ENCODE data around the gene RAC2. TPM values are rescaled to one million over a fixed set of nuclear protein-coding genes. Genes with fewer than 3 reads are reported as not detected.

Gene RAC2
- total and polyA plus RNA-seq, 9 of the 15 experiments (the other 6 are each of a cell fraction or from before 2014, with no cell fraction given) = 22.7 to 103 (median 43.3) TPM

DNA sequence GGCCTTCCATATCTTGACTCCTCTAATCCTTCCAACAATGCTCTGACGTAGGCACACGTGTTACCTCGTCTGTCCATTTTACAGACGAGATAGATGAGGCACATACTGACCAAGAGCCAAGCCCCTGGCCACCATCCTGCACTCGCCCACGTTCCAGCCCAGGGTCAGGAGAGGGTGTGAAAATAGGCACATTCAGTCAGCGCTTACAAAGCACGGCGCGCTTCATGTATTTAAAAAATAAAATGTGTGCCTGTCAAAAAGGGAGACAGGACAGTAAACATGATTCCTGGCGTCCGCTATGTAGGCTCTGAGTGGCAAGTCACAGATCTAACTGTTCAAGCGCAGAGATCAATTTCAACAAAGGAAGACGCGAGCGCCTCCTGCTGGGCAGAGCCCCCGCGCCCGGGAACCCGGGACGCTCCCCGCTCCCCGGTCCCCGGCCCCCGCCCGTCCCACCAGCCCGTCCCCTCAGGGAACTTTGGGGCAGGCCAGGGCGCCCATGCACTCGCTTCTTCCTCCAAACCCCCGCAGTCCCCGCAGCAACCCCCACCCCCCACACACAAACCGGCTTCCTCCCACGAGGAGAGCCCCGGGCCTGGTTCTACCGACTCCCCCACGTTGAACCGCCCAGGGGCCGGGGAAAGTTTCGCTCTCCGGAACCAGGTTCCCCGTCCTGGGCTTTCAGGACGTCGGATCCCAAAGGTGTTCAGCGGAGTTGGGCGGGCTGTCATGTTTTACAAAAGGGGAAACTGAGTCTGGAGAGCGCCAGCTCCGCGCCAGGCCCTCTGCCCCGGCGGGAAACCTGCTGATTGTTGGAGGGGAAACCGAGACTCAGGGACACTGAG lies 45.6 kb downstream of the RAC2 start (continued):
- TF ChIP-seq, protein P1, sequence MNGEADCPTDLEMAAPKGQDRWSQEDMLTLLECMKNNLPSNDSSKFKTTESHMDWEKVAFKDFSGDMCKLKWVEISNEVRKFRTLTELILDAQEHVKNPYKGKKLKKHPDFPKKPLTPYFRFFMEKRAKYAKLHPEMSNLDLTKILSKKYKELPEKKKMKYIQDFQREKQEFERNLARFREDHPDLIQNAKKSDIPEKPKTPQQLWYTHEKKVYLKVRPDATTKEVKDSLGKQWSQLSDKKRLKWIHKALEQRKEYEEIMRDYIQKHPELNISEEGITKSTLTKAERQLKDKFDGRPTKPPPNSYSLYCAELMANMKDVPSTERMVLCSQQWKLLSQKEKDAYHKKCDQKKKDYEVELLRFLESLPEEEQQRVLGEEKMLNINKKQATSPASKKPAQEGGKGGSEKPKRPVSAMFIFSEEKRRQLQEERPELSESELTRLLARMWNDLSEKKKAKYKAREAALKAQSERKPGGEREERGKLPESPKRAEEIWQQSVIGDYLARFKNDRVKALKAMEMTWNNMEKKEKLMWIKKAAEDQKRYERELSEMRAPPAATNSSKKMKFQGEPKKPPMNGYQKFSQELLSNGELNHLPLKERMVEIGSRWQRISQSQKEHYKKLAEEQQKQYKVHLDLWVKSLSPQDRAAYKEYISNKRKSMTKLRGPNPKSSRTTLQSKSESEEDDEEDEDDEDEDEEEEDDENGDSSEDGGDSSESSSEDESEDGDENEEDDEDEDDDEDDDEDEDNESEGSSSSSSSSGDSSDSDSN (IDR thresholded peaks at IDR 0.05; ENCODE audit: borderline replicate concordance in 1 of 2, low read depth in 2 of 2, low read length in 2 of 2) = peak in 1 of 2 experiments; percentile 49; a peak in 1 of 4 replicates
- TF ChIP-seq SREBF2 (CRISPR knock-in tag; IDR thresholded peaks at IDR 0.05) (no peak), SMARCA5 (IDR thresholded peaks at IDR 0.05) (peak; percentile 45; the same call in 1 of the 2 replicates), ADNP (tag; IDR thresholded peaks at IDR 0.05) (peak; percentile 59; the same call in 1 of the 2 replicates), CCNT2 (IDR thresholded peaks at IDR 0.05; ENCODE audit: borderline replicate concordance, extremely low read depth, insufficient read length, low read depth, low read length) (no peak), RNF2 (IDR thresholded peaks at IDR 0.05) (no peak; the same call in 1 of the 2 replicates), KHSRP (IDR thresholded peaks at IDR 0.05) (no peak), MTF1 (CRISPR knock-in tag; IDR thresholded peaks at IDR 0.05; ENCODE audit: borderline replicate concordance) (no peak), SMAD4 (CRISPR knock-in tag; conservative IDR thresholded peaks at IDR 0.05) (no peak), TARDBP (IDR thresholded peaks at IDR 0.05) (no peak)

Measured in K562 (cell line).